Daoy (cell line): ENCODE measurements around the gene ABCB10. TPM values are rescaled to one million over a fixed set of nuclear protein-coding genes. Genes with fewer than 3 reads are reported as not detected.
"Not testable (repeated sequence)": the region's sequence is repeated elsewhere in the genome, so short reads cannot be mapped to it uniquely, and the experiment has no call there.

ENCODE experiments used
- DNase-seq: peaks from one replicate; pipeline ENCODE4 v3.0.0-alpha.2; 2015; ENCODE audit warnings: low read depth
- total RNA-seq: library from RNA; depleted of rRNA; stranded (reverse); fragments of >200 nt; shearing (Covaris generic); gene quantifications from 2 replicates; pipeline ENCODE4 v1.2.3, GENCODE V29; 2014

Gene ABCB10
- total RNA-seq, 1 experiment from 2014 or later: 12.0 TPM

DNA sequence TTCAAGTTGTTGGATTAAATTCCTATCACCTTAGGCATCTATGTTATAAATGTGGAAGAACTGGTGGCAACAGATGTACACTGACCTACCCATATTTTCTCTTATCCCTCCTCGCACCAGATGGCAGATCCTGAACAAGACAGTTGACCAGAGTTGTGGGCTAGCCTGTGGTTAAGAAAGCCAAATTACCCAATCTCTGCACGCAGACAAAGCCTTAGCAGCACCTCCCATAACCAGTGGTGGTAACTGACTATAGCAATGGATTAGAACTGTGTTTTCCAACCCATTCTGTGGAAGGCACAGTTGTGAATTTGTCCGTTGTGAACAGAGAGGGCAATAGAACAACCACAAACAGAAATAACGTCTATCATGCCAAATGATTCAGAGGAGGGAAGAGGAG lies 20.6 kb downstream of the ABCB10 start:
- no peak for DNase-seq

DNA sequence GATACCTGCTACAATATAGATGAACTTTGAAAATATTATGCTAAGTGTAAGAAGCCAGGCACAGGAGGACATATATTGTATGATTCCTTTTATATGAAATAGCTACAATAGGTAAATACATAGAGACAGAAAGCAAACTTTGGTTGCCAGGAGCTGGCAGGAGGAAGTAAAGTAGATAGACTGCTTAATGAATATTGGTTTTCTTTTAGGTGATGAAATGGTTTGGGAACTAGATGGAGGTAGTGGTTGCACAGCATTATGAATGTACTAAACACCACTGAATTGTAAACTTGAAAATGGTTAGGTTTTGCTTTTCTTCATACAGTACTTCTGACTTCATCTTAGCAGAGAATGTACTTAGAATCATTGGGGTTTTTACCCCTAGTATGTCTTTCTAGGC lies 21.5 kb downstream of the ABCB10 start:
- no peak for DNase-seq

- DNase-seq: no peak
These were observed 23.3 kb downstream of the ABCB10 start for GRCh38 chr1:229535230-229535629.

GRCh38 chr1:229531326-229531725 lies 27.2 kb downstream of the ABCB10 start:
- DNase-seq: no peak

DNA sequence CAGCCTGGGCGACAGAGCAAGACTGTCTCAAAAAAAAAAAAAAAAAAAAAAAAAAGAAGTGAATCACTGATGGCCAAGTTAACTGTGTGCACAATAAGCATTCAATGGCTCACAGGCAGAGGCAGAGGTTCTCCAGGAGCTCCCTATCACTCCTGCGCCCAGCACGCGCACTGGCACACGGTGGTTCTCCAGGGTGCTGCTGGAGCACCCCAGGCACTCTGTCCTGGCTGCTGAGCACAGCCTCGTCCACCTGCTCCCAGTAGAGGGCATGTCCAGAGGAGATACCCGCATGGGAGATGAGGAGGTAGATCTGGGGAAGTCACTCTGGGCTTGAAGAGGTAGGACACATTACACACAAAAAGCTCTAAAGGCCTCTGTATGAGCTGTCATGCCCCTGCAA lies 28.9 kb downstream of the ABCB10 start:
- DNase-seq: no peak

DNA sequence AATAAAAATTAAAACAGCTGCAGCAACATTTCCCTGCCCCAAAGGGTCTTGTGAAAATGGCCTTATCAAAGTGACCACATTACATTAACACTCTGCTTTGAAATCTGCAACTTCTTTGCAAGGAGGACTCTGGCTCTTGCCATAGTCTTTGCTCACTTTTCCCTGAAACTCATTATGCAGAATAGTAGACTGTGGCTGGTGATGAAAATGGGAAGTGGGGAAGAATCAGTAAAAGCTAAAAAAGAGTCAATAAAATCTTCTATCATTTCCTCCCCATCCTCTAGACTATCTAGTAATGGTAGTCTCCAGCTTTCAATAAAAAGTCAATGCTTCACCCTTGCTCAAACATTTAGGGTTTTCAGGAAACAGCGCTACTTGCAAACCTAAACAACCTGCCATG lies 31.8 kb downstream of the ABCB10 start:
- DNase-seq: no peak

GRCh38 chr1:229523052-229523451 lies 35.5 kb downstream of the ABCB10 start:
- DNase-seq: no peak

DNA sequence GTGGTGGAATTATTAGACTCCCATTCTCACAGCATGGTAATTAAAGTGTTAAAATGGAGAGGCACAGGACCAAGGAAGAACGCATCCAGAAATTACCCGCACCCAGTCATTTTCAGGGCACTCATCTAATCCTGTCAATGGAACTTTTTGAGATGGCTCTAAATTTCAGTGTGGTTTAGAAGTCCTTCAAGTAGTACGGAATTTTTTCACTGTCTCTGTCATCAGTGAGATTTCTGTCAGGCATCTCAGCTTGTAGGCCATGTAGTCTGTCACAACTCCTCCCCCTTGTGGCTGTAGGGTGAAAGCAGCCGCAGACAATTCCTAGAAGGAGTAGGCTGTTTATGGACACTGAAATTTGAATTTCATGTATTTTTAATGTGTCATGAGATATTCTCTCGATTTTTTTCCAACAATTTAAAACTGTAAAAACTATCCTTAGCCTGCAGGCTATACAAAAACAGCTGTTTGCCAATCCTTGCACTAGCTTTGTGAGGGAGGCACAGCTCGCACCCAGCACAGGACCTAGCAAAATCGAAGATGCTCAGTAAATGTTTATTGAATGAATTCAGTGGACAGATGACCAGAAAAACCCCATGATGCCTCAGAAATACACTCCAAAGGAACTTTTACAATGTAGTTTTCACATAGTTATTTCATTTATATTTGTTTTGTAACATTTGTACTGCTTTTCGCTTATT lies 43.8 kb downstream of the ABCB10 start:
- DNase-seq: peak; percentile 63

DNA sequence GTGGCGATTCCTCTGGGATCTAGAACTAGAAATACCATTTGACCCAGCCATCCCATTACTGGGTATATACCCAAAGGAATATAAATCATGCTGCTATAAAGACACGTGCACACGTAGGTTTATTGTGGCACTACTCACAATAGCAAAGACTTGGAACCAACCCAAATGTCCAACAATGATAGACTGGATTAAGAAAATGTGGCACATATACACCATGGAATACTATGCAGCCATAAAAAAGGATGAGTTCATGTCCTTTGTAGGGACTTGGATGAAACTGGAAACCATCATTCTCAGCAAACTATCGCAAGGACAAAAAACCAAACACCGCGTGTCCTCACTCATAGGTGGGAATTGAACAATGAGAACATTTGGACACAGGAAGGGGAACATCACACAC lies 46.9 kb downstream of the ABCB10 start:
- DNase-seq: not testable (repeated sequence)

DNA sequence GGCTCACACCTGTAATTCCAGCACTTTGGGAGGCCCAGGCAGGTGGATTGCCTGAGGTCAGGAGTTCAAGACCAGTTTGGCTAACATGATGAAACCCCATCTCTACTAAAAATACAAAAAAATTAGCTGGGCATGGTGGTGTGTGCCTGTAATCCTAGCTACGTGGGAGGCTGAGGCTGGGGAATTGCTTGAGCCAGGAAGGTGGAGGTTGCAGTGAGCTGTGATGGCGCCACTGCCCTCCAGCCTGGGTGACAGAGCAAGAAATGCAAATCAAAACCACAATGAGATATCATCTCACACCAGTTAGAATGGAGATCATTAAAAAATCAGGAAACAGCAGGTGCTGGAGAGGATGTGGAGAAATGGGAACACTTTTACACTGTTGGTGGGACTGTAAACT lies 47.3 kb downstream of the ABCB10 start:
- DNase-seq: not testable (repeated sequence)

GRCh38 chr1:229509576-229509975 lies 48.9 kb downstream of the ABCB10 start:
- peak; percentile 67 for DNase-seq

DNA sequence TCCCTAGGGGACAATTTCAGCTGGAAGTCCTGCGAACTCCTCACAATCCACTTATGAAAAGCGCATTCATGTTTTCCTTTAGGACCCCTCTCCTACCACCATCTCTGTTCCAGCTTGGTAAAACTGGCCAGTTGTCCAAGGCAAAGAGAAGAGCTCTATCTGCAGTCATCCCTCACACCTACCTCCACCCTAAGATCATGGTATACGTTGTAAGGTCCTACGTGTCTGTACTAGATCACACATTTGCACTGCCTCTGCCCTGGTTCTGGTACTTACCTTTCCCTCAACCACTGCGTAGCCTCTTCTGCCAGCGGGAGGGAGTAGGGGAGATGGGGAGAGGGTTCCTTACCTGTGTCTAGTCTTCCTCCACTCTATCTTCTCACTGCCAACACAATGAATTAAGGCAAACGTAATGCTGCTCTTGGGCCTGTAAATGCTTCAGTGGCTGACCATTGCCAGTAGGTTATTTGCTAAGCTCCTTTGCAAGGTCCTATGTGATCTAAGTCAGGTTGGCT lies 49.6 kb downstream of the ABCB10 start:
- peak; percentile 4 for DNase-seq

DNA sequence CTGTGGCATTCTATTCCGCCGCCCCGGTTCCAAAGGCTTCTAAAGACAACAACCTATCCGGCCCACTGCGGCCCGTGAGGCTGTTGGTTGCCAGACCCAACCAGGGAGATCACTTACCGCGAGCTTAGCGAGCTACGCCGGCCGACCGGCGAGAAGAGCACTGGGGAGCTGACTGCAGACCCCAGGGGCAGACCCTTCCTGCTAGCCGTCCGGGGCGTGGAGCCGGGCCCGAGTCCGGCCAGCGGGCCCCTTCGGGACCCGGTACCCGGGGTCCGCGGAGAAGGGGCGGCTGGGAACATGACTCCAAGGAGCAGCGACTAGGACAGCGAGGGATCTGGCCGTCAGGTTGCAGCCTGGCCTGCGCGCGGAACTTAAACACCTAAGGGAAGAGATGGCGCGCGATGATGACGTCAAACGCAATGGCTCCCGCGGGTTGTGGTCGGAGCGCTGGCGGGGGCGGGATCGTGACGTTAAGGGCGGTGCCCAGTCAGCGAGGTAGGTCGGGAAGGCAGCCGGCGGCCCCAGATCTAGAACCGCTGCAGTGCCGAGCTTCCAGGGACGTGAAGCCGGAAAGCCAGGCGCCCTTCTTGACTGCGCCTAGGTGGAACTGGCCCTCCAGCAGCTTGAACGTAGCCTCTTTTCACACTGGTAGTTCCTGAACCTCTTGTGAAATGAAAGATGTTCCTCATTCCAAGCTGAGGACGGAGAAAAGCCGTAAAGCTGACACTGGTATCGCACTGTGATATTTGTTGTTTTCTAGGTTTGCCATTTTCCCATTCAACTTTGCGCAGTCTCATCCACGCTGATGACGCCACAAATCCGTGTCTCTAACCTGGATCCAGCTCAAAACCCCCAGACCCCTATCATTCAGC lies 50.3 kb downstream of the ABCB10 start, which contains the start of gene NUP133:
TSS of gene NUP133 (minus strand) at position 391 of the 872 bp plus-strand sequence. CDS start at position 299, 92 bp downstream.
- peak; percentile 99 for DNase-seq

- DNase-seq: no peak
These were observed 51.0 kb downstream of the ABCB10 start for GRCh38 chr1:229507502-229507901.

- no peak for DNase-seq
These were observed 51.9 kb downstream of the ABCB10 start for GRCh38 chr1:229506633-229507032.

GRCh38 chr1:229495782-229496181 lies 62.7 kb downstream of the ABCB10 start:
- DNase-seq: no peak

GRCh38 chr1:229487181-229487580 lies 71.3 kb downstream of the ABCB10 start:
- DNase-seq: no peak

- DNase-seq: no peak
These were observed 73.2 kb downstream of the ABCB10 start for GRCh38 chr1:229485318-229485717.

- DNase-seq: no peak
These were observed 76.0 kb downstream of the ABCB10 start for GRCh38 chr1:229482511-229482910.

GRCh38 chr1:229480495-229480894 lies 78.0 kb downstream of the ABCB10 start:
- DNase-seq: no peak

DNA sequence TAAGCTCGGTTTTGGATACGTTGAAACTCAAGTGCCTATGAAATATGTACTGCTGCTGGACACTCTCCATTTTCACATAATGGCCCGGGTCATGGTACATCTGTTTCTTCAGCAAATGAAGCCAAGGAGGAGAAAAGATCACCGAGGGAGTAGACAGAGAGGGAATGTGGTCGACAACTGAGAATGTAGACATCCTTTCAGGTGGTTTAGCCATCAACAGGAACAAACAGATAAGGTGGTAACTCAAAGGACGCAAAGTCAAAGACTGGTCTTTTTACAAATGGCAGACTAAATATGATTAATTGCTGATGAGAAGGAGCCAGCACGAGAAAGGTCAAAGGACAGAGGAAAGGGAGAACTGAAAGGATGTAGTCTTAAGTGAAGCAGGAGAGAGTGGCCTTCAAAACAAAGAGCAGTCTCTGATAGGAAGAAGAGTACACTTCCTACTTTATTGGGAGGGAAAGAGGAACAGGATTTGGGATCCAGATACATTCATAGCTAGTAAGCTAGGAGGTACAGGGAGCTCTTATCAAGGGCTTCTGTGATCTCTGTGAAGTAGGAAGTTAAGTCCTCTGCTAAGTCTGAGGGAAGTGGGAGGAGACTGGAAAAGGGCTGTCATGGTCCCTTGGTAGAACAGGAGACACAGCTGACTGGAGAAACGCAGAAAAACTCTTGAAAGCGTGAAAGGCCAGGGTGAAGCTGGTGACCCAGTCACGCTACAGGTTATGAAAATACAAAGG lies 78.7 kb downstream of the ABCB10 start:
- no peak for DNase-seq

- DNase-seq: no peak
These were observed 79.7 kb downstream of the ABCB10 start for GRCh38 chr1:229478852-229479251.
